HK-2 (cell line): Measurements from ENCODE around the gene MYO5A.
"Not testable (repeated sequence)": the region's sequence is repeated elsewhere in the genome, so short reads cannot be mapped to it uniquely, and the experiment has no call there.

Experiments
- DNase-seq: peaks from one replicate; pipeline ENCODE4 v3.0.0-alpha.2; 2018; ENCODE audit not compliant: unreplicated experiment

MYO5A gene

GRCh38 chr15:52540374-52541012, 11.8 kb upstream of the MYO5A start:
- no peak for DNase-seq

GRCh38 chr15:52537459-52537858, 8.8 kb upstream of the MYO5A start:
- no peak for DNase-seq

- DNase-seq = no peak
Measured at GRCh38 chr15:52532427-52532826, 3.7 kb upstream of the MYO5A start.

GRCh38 chr15:52529940-52530339, 1.3 kb upstream of the MYO5A start:
- DNase-seq = no peak

- DNase-seq = peak; percentile 8
Measured at GRCh38 chr15:52529341-52529924, 753 bp upstream of the MYO5A start.

- DNase-seq = peak; percentile 27
Measured at GRCh38 chr15:52527911-52528563, 643 bp downstream of the MYO5A start.

- DNase-seq = no peak
Measured at GRCh38 chr15:52527196-52527910, 1.3 kb downstream of the MYO5A start.

GRCh38 chr15:52524223-52525136, 4.2 kb downstream of the MYO5A start:
- no peak for DNase-seq

- DNase-seq = no peak
Measured at GRCh38 chr15:52523647-52524046, 5.0 kb downstream of the MYO5A start.

- no peak for DNase-seq
Measured at GRCh38 chr15:52523192-52523591, 5.5 kb downstream of the MYO5A start.

GRCh38 chr15:52521682-52522081, 7.0 kb downstream of the MYO5A start:
- DNase-seq = no peak

- DNase-seq = no peak
Measured at GRCh38 chr15:52520421-52520820, 8.3 kb downstream of the MYO5A start.

- no peak for DNase-seq
Measured at GRCh38 chr15:52518487-52519371, 10.0 kb downstream of the MYO5A start.

- DNase-seq = no peak
Measured at GRCh38 chr15:52517014-52517413, 11.7 kb downstream of the MYO5A start.

GRCh38 chr15:52515343-52515742, 13.3 kb downstream of the MYO5A start:
- no peak for DNase-seq

GRCh38 chr15:52514482-52514881, 14.2 kb downstream of the MYO5A start:
- no peak for DNase-seq

- not testable (repeated sequence) for DNase-seq
Measured at GRCh38 chr15:52512869-52513268, 15.8 kb downstream of the MYO5A start.

GRCh38 chr15:52511084-52511483, 17.6 kb downstream of the MYO5A start:
- no peak for DNase-seq

- no peak for DNase-seq
Measured at GRCh38 chr15:52509500-52510245, 19.0 kb downstream of the MYO5A start.

GRCh38 chr15:52506549-52506948, 22.1 kb downstream of the MYO5A start:
- no peak for DNase-seq
